GM18951 (cell line): ENCODE results near the gene MB21D2.

Experiments used
- POLR2A ChIP-seq: IDR thresholded peaks from 4 replicates; pipeline ENCODE4 v1.6.1; 2011; ENCODE audit warnings: mild to moderate bottlenecking; ENCODE audit not compliant: insufficient read length, insufficient read depth; ENCODE audit errors: extremely low read depth
- in situ Hi-C: fragments of 300-500 bp; cut with MboI; formaldehyde crosslinking; loops from one replicate; pipeline ENCODE4 v1.12.0; 2022; ENCODE audit warnings: low sequenced_read_pairs, mixed read lengths, inconsistent platforms; ENCODE audit not compliant: unreplicated experiment

Gene MB21D2

DNA sequence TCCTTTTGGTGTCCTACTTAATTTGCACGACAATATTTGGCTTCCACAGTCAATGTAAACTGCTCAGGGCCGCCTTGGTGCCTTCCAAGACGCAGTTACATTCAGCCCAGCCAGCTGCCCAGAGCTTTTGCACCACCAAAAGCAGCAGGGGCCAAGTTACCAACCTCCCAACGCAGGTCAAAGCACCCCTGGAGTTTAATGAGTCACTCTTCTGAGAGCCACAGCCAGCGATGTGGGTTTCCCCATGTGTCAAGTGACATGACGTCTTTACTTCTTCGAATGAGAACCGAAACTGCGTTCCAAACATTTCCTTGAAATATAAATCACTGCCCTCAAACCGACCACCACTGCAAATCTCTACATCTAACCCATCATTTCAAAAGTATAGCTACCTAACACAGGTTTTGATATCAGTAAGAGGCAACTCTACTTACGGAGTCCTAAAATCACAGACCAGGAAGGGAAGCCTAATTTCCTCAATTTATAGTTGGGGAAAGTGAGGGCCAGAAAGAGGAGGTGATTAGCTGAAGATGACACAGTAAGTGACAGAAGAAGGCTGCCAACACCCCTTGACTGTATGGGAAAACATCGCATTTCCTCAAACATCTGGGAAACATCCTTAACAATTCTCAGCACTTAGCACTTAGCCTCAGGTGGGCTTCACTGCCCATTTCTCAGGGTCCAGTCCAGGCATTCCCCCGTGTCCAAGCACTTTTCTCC, 24.5 kb downstream of the MB21D2 start:
- no peak for TF ChIP-seq POLR2A
- in situ Hi-C loops, result no loop called here

DNA sequence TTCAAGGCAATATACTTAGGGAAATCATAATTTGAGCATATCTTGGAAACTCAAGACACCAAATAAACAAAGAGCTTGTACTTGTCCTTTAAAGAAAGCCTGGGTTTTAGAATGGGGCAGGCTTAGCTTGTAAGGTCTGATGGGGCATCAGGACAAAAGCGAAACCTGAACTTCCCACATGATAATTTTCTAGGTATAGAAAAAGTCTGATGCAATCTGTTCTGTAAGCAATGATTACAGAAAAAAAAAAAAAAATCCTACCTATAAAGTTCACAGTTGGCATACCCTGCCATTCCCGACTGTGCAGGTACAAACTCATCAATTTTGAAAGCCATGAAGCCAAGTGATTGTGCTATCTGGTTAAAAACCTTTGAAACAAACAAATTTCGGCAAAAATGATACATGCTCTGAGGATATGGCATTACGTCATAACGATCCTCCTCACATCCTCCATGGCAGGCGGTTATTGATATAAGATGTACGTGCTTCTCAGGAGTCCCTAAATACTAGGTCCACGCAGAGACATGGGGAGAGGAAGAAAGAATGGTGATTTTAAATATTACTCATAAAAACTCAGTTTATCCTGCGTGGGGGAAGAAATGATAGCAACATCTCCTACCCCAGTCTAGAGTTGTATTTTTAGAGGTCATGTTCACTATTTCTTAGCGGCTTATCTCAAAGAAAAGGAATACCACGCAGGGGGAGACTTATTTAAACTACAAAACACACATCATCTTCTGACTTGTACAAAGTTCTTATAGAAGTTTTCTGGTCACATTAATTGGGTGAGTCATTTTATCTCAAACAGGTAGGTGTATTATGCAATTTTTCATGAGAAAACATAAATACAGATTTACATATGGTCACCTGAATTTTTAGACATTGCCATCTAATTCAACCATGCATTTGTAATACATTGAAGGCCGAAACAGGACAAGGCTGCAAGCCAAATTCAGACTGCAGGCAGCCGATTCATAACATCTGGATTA, 27.0 kb downstream of the MB21D2 start:
- no peak for TF ChIP-seq POLR2A
- in situ Hi-C loops, result no loop called here

DNA sequence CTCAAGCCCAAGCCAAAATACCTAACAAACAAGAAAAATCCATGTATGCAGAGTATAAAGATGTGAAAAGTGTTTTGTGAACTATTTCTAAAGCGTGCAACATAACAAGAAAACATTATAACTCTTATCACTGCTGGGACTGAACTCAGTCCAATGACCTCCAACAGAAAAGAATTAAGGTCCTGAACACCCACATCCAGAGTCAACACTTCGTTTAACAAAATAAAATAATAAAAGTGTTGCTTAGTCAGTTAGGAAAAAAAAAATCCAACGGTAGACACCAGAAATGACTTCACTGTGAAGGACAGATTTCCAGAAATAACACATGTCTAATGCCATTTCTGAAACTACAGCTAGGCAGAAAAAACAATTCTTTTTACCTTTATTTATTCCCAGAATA, 28.0 kb downstream of the MB21D2 start:
- in situ Hi-C loops, result no loop called here
- no peak for TF ChIP-seq POLR2A

DNA sequence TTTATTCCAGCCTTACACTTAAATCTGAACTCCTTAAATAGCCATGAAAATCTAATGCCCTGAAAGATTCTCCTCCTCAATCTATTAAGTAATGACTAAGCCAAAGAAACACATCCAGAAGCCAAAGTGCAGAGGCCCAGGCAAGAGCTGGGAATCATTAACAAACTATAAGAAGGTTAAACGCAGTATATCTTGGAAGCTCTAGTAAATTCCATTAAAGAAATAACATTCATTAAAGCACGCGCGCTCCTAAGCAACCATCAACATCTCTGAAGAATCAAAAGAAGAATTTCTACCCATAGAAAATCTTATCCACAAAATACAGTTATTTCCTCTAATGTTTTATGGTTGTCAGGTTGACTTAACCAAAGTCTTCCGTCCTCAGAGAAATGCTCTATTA, 29.5 kb downstream of the MB21D2 start:
- in situ Hi-C loops, result no loop called here
- no peak for TF ChIP-seq POLR2A

DNA sequence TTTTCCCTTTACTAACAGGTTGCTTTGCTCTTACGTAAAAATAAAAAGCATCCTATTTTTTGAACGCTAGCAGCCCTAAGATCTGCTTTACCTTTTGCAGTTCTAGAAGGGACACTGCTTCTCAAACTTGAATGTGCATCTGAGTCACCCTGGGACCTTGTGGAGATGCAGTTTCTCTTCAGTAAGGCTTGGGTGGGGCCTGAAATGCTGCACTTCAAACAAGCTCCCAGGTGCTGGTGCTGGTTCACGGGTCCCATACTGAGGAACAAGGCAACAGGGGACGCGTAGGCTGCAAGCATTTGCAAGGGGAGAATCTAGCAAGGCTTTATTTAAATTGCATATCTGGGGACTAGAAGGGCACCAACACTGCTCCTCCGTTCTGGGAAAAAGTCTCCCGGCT, 30.0 kb downstream of the MB21D2 start:
- in situ Hi-C loops, result no loop called here
- no peak for TF ChIP-seq POLR2A

DNA sequence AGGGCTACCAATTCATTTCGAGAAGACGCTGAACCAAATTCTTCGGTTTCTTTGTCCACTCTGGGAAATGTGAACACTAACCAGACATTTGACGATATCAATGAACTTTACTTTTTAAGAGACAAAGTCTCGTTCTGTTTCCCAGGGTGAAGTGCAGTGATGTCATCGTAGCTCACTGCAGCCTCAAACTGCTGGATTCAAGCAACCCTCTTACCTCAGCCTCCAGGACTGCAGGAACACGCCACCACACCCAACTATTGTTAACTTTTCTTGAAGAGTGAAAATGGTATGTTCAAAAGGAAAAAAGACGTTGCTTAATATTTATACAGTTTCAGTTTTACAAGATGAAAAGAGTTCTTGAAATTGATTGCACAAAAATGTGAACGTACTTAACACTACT, 30.6 kb downstream of the MB21D2 start:
- in situ Hi-C loops, result no loop called here
- no peak for TF ChIP-seq POLR2A

DNA sequence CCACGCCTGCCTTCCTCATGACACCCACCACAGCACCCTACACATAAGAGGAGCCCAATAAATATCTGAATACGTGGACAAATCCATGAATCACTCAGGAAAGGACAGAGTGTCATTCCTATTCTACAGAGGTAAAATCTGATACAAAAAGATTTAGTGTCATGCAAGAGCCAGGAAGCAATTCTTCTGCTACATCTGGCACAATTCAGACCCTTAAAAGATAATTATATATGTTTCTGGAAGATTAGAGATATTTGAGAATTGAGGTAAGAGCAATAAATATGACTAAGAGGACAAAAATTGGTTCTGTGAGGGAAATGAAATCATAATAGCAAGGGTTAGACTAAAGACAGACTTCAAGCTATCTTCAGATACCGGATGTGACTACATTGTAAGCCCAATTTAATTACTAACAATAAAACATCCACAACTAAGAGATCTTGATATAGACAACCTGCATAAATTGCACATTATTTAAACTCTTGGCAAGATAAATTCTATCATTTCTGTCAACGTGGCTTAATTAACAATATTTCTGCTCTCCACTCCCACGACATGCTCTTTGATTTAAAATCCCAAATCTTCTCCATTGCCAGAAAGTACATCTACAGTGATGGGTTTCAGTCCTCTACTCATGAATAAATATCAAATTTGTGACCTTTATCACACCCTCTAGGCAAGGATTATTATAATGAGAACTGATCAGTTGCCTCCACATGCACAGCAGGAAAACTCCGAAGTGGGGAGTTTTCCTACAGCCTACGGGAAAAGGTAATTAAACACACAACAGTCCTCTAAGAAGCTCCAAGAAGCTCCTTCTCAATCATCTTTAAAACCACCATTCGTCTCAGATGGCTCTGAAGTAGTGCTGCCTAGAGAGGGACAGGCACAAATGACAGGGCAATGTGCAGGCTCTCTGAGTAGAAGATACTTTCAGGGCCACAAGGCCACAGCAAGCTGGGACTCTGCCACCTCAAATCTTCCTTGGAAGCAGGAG, 32.6 kb downstream of the MB21D2 start:
- in situ Hi-C loops, result no loop called here
- TF ChIP-seq POLR2A, result no peak

DNA sequence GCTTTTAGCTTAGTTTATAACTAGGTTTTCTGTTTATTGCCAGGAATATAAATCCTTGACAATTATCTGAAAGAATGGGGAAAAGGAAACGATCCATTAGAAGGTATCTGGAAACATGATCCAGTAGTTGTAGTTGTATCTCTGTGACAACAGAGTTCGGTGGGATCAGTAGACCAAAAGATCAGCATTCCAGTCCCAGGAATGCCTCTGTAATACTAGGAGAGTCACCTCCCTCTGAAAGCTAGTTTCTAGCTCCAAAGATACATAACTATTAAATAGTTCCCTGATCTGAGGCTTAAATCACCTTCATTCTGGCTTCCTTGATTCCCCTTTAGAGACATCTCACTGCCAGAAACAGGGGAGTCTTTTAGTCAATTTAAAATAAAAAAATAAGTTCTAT, 34.1 kb downstream of the MB21D2 start:
- TF ChIP-seq POLR2A, result no peak
- in situ Hi-C loops, result no loop called here

DNA sequence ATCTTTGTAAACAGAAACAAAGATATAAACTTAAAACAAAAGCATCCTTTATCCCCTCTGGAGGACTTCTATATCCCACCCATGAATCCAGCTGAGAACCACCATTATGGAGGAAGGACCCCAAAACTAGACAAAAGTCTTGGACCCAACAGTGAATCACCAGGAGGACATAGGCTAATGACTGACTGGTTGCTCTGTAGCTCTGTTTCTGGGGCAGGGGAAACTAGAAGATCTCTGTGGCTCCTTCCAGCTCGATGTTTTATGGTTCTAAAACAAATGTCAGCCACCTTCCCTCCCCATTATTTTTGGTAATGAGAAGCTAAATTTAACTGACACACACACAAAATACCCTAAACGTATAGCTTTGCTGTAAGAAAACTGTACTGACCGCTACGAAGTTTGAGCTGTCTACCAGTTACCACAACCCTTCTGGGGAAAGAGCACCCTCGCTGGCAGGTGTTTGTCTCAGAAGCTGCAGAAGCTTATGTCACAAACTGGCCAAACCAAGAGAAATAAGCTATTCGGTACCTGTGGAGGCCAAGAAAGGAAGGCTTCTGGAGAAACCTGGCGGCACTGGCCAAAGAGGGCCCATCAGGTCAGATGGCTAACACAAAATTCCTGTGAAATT, 36.4 kb downstream of the MB21D2 start:
- in situ Hi-C loops, result no loop called here
- no peak for TF ChIP-seq POLR2A

DNA sequence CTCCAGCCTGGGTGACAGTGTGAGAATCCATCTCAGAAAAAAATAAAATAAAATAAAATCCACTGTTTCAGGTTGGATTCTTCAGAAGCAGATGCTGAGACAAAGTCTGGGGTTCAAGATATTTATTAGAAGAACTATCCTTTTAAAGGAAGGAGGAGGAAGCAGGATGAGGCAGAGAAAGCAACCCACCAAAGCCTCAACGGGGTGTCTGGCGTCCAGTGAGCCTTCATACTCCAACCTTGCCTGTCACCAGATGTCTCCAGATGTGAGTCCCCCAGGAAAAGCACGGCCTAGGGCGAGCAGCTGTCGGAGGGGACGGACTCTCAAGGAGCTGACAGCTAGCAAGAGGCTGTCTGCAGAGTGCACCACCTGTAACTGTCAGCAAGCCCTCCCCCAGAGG, 37.3 kb downstream of the MB21D2 start:
- no peak for TF ChIP-seq POLR2A
- in situ Hi-C loops, result no loop called here

DNA sequence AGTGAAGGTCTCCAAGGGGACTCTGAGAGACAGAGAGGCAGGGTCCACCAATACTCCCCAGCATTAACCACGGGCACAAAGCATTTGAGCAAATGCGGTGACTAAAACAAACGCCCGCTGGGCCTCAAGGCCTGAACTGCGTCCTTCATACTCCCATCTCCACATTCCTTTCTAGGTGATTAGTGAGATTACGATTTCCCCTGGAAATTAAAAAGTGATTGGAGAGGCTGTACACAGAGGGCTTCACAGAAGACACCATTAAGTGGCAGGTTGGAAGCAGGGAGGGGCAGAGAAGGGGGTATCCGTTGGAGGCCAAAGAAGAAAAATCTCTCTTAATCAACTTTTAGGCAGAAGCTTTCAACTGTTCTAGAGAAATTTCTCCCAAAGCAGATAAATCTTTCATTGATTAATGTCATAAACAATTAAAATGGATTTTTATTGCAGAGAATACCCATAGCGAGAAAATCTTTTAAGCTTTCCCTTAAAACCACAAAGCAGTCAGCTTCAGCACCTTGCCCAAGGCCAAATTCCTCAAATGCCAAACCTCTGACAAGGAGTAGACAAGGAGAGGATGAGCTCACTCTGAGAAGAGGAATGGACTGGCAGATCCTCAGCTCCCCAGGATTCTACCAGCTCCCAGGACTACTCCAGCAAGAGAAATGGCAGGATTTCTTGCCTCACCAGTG, 38.2 kb downstream of the MB21D2 start:
- in situ Hi-C loops, result no loop called here
- TF ChIP-seq POLR2A, result no peak
